ENCODE data around the gene ADAM12. TPM values are rescaled to one million over a fixed set of nuclear protein-coding genes. Genes with fewer than 3 reads are reported as not detected.
A peak's percentile ranks its signal among the peaks of the same experiment; 100 is the strongest.

ADAM12 gene
- total RNA-seq, 1 experiment from 2014 or later: 0.24 TPM

- no peak overlapping the region for H2BK20ac ChIP-seq (ENCODE audit: low read depth, low read length, poor library complexity, severe bottlenecking)
- no peak overlapping the region for H3K4me2 ChIP-seq (ENCODE audit: insufficient read depth, insufficient read length, low read length)
- no peak for TF ChIP-seq CTCF (conservative IDR thresholded peaks at IDR 0.05)
- peak overlapping the region in 1 of 3 experiments; percentile 15; a peak in 1 of 7 replicates for H3K27ac Mint-ChIP-seq
- H3K27me3 ChIP-seq (ENCODE audit: insufficient read depth, low read length): no peaks in the 10 kb centered on the region
- no CpG with 5 or more reads among the region's 5 CpGs for WGBS (ENCODE audit: extremely low coverage, insufficient read length, low lambda C conversion rate)
- no peaks in the 10 kb centered on the region for H4K20me1 ChIP-seq (ENCODE audit: control insufficient read depth, insufficient read depth, insufficient read length)
- no peaks in the 10 kb centered on the region for H3K79me2 ChIP-seq (ENCODE audit: insufficient read depth, low read length)
- no peak overlapping the region for H3K18ac ChIP-seq (ENCODE audit: insufficient read length, low read depth, low read length)
- H3K4me1 Mint-ChIP-seq: peaks cover 3 to 8% of the 10 kb centered on the region in 2 experiments; a peak in 3 of 4 replicates
- no peak overlapping the region for H2BK15ac ChIP-seq (ENCODE audit: low read depth, low read length)
- no peak overlapping the region for H4K91ac ChIP-seq (ENCODE audit: insufficient read length, low read depth, low read length)
- no peak overlapping the region for H2AFZ ChIP-seq (ENCODE audit: low read length)
- H3K79me1 ChIP-seq (ENCODE audit: insufficient read depth, low read depth, low read length, poor library complexity, severe bottlenecking): no peaks in the 10 kb centered on the region
- H3K36me3 Mint-ChIP-seq (ENCODE audit: insufficient read depth in 1 of 3, low read depth in 3 of 3): no peaks in the 10 kb centered on the region; a peak in 1 of 7 replicates
- no peak overlapping the region for H3K56ac ChIP-seq (ENCODE audit: insufficient read length, low read depth, low read length)
- H3K27ac ChIP-seq (ENCODE audit: insufficient read length, low read depth, low read length): no peak overlapping the region
- H3K4me1 ChIP-seq (ENCODE audit: insufficient read depth, low read length): no peaks in the 10 kb centered on the region
- no peak overlapping the region for H3K4me3 Mint-ChIP-seq
- no peak overlapping the region for H2BK120ac ChIP-seq (ENCODE audit: low read depth, low read length, poor library complexity, severe bottlenecking)
- no peak overlapping the region for H3K23ac ChIP-seq (ENCODE audit: insufficient read length, low read depth, low read length)
- no peak overlapping the region for H2BK12ac ChIP-seq (ENCODE audit: insufficient read length, low read depth, low read length)
- no peak overlapping the region for H4K5ac ChIP-seq (ENCODE audit: insufficient read length, low read depth, low read length)
- DNase-seq: no peak
- no peaks in the 10 kb centered on the region; a peak in 1 of 5 replicates for H3K9me3 Mint-ChIP-seq
- no peak overlapping the region for H3K14ac ChIP-seq (ENCODE audit: insufficient read depth, low read length)
- H3T11ph ChIP-seq (ENCODE audit: low read length): no peak overlapping the region
- no peaks in the 10 kb centered on the region for H3K23me2 ChIP-seq (ENCODE audit: insufficient read length, low read depth, low read length, poor library complexity, severe bottlenecking)
- peaks cover 4% of the 10 kb centered on the region; the same call in 1 of the 2 replicates for H3K27me3 Mint-ChIP-seq (ENCODE audit: low read depth)
- H2AK5ac ChIP-seq (ENCODE audit: insufficient read length, low read length): no peak overlapping the region
- no peaks in the 10 kb centered on the region for H3K9me3 ChIP-seq (ENCODE audit: control insufficient read depth, low read depth, low read length)
- H3K9ac ChIP-seq (ENCODE audit: extremely low read depth, insufficient read length, low read length): no peak overlapping the region
- no peak overlapping the region for H2BK5ac ChIP-seq (ENCODE audit: insufficient read length, low read length)
- no peak overlapping the region for H4K8ac ChIP-seq (replicated peaks; ENCODE audit: insufficient read length, low read depth, low read length)
- no peak overlapping the region for H3K4ac ChIP-seq (ENCODE audit: low read depth, low read length)
These were observed 153.6 kb downstream of the ADAM12 start for GRCh38 chr10:126234630-126235029.

Measured in H9 (cell line).